H1 (cell line): Measurements from ENCODE around the gene OSBPL6.

Source experiments
- CTCF ChIP-seq, 3 experiments: IDR thresholded peaks; 1 replicate in 2 of 3; 2 replicates in 1 of 3; pipeline versions ENCODE4 v1.5.1 to v1.6.1; 2011; ENCODE audit warnings: low read length in 3 of 3, mild to moderate bottlenecking in 3 of 3, inconsistent platforms in 2 of 3, low read depth in 1 of 3, moderate library complexity in 1 of 3; ENCODE audit not compliant: insufficient read depth in 1 of 3; ENCODE audit errors: control extremely low read depth in 1 of 3
- POLR2A ChIP-seq, 2 experiments: IDR thresholded peaks; 1 replicate in 1 of 2; 2 replicates in 1 of 2; pipeline ENCODE4 v1.6.1; 2011; ENCODE audit warnings: low read depth in 2 of 2, low read length in 2 of 2, mild to moderate bottlenecking in 2 of 2; ENCODE audit errors: control extremely low read depth in 1 of 2
- RXRA ChIP-seq: IDR thresholded peaks from 2 replicates; pipeline ENCODE4 v1.6.1; 2011; ENCODE audit warnings: low read depth, mild to moderate bottlenecking, low read length, moderate library complexity; ENCODE audit not compliant: insufficient read depth
- SIX5 ChIP-seq: IDR thresholded peaks from 2 replicates; pipeline ENCODE4 v1.6.1; 2011; ENCODE audit warnings: mild to moderate bottlenecking, low read depth, low read length
- SRF ChIP-seq: IDR thresholded peaks from 2 replicates; pipeline ENCODE4 v1.6.1; 2011; ENCODE audit warnings: mild to moderate bottlenecking, low read depth, low read length, moderate library complexity

GRCh38 chr2:178152977-178153376 is 41.3 kb upstream of the OSBPL6 start:
- TF ChIP-seq CTCF (IDR thresholded peaks at IDR 0.05; ENCODE audit: control extremely low read depth in 1 of 3, insufficient read depth in 1 of 3, low read depth in 1 of 3, low read length in 3 of 3) = no peak
- TF ChIP-seq SIX5 = no peak
- no peak for TF ChIP-seq SRF
- TF ChIP-seq RXRA = no peak
- no peak for TF ChIP-seq POLR2A (IDR thresholded peaks at IDR 0.05; ENCODE audit: control extremely low read depth in 1 of 2, low read depth in 2 of 2, low read length in 2 of 2)
